Measurements from ENCODE around the gene PNKP.
A peak's percentile ranks its signal among the peaks of the same experiment; 100 is the strongest.

PNKP gene

DNA sequence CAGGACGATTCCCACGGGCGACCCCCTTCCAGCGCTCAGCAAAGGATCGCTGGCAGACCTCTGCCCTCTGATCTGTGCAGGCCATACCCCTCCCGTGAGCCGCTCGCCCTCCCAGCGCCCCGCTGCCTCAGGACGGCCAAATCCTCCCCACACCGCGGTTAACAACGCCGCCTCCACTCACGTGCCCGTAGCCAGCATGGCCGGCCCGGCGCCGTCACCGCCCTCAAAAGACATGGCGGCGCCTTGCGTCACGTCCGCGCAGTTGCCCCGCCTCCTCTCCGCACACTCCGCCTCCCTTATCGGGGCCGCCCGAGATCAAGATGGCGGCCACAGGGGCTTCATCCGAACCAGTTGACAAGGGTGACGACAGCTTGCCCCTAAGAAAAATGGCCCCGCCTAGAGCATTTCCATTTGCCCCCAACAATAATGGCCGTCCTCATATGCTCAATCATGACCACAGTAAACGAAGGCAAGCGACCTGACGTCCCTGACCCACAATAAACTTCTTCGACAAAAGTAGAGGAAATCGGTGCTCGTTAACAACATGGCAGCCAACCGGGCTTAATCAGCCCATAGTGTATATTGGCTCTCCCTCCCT, 9.1 kb upstream of the PNKP start:
- peak; percentile 99 for DNase-seq (ENCODE audit: low spot score)

DNA sequence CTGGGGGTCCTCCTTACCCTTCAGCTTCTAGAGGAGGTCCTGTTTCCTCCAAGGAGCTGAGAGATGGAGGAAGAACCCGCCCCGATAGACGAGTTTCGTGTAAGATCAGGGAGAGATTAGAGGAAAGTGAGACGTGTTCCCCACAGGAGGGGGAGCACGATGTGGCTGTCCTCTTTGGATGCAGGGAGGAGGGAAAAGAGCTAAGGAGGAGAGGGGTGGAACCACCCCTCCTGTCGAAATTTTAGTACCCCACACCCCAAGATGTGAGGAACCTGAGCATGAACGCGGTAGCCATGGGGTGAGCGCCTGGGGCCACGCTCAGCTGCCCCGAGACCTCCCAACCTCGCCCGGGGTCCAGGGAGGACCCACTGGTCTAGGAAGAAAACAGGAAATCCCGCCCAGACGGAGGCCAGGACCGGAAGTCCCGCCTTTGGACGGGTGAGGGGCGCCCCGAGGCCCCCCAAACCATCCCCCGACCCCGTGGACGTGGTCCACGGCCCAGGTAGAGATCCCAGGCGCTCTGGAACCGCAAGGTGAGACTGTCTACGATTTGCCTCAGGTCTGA, 8.6 kb upstream of the PNKP start:
- DNase-seq (ENCODE audit: low spot score): peak; percentile 46

DNA sequence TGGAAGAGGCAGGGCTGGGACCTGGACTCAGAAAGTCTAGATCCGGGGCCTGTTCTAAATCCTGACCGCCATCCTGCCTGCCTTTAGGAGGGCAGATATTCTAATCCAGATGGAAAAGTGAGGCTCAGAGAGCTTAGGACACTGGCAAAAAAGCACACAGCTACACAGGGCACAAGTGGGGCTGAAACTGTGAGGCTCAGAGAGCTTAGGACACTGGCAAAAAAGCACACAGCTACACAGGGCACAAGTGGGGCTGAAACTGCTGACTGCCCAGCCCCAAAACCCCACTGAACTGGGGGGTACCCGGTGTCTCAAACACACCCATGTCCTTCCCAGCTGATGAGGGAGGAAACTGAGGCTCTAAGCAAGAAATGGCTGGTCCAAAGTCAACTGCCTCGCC, 7.8 kb upstream of the PNKP start:
- no peak for DNase-seq (ENCODE audit: low spot score)

DNA sequence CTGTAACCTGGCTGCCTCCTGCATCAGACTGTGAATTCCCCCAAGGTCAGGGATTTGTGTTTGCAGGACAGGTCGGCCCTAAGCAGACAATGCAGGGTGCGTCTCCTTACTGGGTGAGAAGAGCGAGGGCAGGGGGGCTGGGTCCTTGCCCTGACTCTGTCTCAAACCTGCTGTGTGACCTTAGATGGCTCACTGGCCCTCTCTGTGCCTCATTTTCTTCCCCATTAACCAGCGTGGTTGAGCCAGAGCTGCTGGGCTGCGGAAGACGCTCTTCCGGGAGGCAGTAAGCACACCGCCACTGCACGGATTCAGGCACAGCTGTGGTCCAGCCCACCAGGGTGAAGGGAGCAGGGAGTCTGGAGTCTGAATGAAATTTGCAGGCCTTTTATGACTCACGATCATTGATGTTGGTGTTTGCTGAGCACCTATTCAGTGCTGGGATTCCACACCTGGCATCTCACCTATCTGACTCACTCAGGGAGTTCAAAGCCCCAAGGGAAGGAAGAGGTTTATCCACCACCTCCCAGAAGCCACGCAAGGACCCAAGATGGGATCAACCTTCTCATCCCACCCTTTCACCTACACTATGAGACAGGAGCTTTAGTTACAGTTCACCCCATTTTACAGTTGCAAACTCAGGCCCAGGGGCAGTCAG, 7.3 kb upstream of the PNKP start:
- DNase-seq (ENCODE audit: low spot score): no peak

DNA sequence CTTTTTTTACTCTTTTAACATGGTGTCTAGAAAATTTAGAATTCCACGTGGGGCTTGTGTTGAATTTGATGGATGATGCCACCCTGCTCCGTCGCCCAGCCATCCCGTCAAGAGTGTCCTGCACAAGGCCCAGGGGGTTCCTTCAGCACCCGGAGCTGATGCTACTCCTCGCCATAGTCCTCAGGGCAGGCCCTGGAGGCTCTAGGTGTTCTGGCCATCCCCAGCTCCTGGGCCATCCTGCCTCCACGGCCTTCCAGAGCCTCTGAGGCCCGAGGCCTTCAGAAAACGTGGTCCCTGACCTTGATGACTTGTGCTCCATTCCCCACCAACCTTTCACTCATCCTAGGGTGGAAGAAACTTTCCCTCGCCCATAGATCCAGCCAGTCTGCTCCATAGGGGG, 6.5 kb upstream of the PNKP start:
- DNase-seq (ENCODE audit: low spot score): no peak

DNA sequence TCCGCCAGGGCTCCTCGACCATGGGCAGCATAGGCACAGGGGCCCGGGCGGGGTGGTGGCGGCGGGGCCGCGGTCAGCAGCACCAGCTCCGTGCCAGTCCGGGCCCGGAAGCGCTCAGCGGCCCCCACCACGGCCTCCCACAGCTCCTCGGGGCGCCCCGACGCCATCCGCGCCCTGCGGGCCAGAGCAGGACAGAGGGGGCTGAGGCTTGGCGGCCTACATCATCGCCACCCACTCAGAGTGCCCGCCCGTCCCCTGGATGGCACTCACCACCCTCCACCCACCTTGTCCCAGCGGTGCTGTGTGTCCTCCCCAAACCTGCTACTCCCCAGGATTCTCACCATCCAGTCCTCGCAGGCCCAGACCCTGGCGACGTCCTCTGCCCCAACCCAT, 5.7 kb upstream of the PNKP start:
- no peak for DNase-seq (ENCODE audit: low spot score)

DNA sequence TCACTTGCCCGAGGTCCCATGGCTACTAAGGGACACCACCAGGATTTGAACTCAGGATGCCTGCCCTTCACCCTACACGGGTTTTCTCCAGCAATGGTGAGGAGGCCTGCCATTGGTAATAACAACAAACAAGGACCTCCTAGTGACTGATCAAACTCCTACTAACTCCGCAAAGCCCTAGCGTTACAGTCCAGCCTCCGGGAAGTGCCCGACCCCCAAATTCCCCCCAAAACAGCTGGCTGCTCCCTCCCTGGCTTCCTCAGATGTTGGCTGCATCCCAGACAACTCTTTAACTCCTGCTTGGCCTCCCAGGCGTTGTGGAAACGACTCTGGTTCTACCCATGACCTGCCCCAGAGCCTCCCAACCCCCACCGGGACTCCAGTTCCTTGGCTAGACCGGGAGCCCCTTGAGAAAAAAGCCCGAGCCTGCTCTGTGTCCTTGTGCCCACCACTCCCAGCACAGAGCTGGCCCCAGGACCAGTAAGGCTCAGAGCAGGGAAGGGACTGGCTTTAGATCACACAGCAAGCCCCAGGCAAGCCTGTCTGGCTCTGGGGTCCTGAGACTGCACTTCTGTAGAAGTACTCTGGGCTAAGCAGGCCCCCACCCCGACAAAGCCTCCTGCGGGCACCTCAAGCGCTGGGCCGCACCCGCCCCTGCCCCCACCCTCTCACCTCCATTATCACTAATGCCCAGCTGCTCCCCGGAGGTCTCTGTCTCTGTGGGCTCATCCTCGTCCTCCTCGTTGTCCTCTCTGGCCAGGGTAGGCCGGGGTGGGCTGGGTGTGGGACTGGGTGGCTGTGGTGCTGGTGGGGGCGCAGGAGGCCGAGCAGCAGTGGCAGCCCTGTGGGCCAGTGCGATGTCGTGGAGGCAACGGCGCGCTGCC, 5.1 kb upstream of the PNKP start:
- DNase-seq (ENCODE audit: low spot score): no peak

DNA sequence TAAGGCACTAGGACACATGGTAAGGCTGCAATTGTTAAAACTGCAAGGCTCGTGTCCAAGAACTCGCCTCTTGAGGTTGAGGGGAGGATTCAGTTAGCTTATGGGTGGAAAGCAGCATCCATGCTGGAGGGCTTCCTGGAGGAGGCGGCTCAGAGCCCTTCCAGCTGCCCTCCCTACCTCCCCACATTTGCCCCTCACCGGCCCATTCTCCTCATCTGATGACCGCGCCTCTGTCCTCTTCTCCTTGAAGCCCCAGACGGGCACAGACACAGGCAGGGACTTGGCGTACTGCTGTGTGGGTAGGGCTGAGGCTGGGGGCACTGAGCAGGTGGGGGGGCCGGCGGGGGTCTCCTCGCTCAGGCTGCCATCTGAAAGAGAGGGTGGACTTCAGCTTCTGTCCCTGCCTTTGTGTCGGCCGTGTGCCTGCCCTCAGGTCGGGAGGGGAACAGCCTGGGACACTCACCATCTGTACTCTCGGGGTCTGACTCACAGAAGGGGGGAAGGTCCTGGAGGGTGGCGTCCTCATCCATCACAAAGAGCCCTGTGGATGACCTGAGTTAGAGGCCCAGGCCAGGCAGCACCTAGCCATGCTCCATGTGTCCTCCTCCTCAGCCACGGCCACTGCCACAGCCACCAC, 4.1 kb upstream of the PNKP start:
- no peak for DNase-seq (ENCODE audit: low spot score)

DNA sequence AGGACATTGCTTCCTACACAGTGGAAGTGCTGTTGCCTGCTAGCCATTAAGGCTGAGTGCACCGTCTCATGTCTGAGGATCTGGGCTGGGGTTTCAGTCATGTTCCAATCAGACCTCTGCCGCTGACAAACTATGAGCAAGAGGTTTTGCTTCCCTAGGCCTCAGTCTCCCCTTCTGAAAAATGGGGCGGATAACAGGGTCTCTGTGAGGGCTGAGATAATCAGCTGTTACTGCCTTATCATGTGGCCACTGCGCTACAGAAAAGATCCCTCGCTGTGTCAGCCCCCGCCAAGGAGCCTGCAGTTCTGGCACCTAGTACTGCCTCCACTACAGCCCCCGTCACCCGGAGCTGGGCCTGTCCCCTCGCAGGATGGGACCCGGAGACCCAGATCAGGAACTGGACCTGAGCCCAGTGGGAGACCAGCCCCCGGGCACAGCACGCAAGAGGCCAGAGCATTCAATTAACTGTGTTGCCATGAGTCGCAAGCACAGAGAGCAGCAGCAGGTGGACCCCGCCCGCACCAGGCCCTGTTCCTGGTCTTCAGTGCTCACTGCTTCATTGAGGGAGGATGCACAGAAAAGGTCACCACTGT, 3.0 kb upstream of the PNKP start:
- DNase-seq (ENCODE audit: low spot score): no peak

DNA sequence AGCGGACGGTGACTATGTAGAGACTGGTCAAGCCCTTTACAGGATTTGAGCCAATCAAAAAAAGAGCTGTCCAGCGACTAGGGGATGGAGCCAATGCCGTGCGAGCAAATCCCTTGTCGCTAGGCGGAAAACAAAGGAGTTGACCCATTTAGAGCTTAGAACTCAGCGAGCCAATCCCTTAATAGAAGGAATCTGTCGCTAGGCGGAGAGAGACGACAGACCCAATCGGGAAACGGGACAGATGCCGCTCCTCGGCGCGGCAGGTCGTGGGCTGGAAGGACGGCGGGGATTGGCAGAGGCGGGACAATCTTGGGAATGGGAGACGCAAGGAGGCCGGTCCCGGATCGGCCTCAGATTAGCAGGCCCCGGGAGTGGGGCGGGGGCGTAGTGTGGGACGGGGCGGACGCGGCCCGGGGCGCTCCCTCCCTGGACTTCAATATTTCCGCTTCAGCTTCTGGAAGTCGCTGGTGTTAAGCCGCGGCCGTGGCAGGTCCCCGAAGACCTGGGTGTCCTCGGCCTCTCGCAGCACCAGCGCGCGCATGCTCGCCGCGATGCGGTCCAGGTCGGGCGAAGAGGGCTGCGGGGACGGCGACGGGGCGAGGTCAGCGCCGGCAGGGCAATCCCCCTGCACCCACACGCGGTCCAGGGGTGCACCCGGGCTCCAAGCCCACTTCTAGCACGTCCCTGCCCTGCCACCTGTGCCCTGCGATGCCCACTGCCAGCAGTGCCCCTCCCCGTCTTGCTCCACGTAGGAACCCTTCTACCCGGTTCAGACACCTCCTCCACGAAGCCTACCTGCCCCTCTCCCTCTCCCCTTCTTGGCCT, 2.3 kb upstream of the PNKP start:
- DNase-seq (ENCODE audit: low spot score): peak; percentile 96

DNA sequence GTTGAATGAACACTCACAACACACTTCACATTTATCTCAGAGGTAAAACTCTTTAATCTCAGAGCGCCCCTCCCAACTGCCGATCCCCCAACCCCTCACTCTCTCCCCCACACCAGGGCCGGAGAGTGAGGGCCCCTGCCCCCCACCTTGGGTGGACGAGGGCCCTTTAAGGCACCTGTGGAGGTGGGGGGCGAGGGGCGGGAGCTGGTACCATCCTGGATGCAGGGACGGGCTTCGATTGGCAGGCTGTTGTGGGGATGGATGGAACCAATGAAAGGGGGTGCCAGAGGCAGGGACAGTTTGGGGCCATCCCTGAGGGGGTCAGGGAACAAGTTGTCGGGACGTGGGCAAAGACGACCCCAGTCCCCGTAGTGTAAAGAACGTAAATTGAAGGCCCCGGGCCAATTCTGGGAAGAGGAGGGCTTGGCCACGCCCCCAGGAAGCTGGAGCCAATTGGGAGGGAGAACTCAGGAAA, 1.7 kb upstream of the PNKP start:
- no peak for DNase-seq (ENCODE audit: low spot score)

DNA sequence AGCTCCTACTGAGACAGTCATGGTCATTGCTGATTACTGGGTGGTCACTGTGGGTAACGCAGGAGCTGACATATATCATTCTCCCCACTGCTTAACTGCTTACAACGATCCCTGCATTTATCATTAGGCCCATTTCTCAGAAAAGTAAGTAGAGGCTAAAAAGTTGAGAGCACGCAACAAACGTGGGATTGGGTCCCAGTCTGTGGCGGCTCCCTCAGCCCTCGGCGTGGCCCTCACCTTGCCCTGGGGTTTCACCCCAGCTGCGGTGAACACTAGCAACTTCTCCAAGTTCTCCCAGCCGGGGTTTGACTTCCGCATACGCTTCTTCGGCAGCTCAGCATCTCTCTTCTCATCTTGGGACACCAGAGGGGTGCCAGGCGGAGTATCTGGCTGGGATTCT, 2.5 kb downstream of the PNKP start:
- no peak for DNase-seq (ENCODE audit: low spot score)

DNA sequence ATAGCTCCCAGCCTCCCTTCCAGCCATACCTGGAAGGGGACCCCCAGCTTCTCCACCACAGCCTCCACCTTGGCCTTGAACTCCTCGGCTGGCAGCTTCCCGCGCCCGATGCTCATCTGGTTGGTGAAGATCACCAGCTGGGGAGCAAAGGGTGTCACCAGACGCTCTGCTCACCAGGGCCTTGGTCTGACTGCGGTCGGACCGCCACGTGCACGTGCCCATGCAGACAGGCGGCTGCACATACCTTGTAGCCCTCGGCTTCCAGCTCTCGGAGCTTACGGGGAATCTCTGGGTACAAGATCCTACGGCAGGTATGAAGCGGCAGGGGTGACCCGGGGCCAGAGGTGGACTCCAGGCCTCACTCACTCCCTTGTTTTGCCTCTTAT, 3.4 kb downstream of the PNKP start:
- no peak for DNase-seq (ENCODE audit: low spot score)

DNA sequence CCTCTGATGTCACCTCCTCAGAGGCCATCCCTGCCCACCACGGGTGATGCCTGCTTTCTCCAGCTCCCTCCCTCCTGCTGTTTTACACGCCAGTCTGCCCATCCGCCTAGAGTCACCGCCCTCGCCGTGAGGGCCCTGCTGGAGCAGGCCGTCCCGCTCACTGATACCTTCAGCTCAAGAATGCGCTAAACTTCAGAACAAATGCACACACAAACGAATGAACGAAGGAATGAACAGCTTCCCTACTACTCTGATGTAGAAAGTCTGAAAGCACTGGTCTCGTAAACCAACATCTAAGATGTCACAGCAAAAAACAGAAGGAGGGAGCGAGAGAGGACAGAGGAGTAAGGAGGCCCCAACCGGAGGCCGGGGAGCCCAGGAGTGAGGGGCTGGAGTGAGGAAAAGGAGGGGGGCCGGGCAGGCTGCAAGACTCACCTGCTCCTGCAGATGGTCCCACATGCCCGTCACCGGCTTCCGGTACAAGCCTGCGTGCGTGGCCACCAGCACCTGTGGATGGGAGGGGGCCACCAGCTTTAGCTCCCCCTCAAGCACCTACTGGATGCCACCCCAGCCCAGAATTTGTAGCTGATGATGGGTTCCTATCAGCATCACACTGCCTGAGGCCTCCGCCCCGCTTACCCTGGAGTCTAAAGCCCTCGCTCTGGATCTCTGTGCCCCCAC, 4.0 kb downstream of the PNKP start:
- DNase-seq (ENCODE audit: low spot score): no peak

DNA sequence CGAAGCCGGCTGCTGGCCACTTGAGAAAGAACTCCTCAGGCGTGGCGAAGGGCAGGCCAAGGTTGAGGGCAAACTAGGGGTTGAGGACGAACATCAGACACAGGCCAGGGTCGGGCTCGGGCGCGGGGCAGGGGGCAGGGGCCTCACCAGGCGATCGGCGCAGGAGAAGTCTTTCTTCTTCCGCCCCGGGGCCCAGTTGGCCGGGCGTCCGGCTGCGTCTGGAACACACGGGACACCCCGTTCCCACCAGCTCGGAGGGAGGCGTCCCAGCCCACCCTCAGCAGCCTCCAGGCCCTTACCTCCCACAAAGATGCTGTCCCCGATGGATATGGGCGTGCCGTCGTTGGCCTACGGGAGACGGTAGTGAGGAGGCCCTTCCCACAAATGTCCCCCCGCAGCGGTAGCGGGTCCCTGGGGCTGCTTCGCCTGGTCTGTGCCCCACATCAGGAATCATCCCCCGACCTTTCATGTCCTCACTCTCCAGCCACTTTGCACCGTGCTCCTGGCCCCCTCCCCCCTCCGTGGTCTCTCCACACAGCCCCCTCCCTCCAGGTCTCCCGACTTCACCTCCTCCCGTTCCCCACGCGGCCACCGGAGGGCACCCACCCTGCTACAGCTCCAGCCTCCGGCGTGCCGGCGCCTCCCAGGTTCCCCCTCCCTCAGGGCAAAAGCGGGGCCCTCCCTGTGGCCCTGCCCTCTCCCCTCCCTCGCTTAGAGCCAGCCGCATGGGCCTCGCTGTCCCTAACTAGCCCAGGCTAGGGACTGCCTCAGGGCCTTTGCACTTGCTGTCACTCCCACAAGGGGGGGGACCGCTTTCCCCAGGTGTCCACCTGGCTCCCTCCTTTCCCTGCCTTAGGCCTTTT, 4.8 kb downstream of the PNKP start:
- no peak for DNase-seq (ENCODE audit: low spot score)

DNA sequence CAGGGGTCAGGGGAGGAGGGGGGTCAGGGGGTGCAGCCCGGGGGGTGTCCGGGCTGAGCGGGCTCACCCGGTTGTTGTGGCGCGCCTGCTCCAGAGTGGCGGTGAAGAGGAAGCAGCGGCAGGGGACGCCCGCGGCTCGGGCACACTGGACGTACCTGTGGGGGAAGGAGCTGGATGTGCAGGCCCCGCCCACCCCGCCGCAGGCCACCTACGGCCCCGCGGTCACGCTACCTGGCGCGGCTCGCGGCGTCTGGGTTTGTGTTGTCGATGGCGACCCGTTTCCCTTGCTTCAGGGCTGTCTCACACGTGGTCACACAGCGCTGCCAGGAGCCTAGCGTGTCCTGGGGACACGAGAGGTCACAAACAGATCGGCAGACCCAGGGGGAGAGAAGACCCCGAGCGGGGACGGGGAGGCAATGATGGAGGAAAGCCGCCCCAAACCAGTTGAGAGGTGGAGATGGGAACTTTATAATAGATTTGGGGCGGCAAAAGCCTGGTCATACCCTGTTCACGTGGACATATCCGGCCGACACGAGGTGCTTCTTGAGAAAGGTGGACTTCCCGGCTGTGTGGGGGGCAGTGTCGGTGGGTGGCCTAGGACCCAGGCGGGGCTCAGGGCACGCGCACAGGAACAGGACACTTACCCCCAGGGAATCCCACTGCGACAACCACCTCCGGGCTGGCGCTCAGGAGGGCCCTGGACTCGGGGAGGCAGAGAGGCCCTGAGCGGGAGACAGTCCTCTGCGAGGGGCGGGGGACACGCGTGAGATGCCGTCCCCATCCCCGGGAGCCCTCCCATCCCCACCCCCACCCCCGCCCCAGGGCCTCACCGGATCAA, 5.6 kb downstream of the PNKP start:
- DNase-seq (ENCODE audit: low spot score): no peak

DNA sequence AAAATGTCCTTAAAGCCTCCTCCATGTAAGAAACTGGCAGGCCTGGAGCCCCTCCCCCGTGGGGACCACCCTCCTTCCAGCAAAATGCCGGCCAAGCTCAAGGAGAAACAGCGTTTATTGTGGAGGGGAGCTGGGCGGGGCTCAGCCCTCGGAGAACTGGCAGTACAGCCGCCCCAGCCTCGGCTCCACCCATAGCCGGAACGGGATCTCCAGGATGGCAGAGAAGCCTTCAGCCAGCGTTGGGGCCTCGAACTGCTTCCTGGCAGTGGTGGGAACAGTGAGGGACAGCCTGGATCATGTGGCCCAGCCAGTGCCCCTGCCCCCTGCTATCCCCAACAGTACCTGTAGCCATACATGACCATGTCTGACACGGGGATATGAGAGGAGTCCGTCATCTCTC, 6.3 kb downstream of the PNKP start:
- DNase-seq (ENCODE audit: low spot score): no peak

DNA sequence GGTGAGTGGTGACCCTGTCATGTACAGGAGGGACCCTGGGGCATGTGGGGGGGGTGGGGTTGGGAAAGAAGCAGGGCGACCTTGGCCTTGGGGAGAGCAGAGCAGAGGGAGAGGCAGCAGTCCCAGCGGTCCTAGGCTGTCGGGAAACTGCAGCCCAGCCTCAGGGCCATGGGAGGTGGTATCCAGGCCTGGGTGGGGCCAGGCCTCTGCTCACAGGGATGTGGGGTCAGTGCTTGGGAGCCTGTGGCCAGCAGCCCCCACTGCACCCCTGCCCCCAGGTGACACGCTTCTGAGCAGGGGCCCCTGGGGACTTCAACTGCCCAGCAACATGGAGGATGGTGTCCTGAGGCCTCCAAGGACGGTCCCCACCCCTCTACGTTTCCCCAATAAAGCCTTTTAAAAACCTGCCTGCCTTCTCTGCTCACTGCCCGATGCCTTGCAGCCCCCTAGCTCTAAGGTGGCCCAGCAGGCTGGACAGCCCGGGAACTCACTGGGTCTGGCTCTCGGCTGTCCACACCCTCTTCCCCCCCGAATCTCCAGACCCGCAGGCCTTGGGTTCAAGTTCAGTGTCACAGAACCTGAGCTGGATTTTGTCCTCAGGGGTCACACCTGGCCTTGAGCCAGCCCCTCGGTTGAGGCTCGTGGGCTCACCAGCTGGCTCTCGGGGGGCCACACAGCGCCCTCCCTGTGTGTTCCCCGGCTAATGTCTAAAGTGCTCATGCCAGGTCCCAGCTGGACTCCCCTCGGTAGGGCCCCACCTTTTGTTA, 6.9 kb downstream of the PNKP start:
- no peak for DNase-seq (ENCODE audit: low spot score)

All from CD4-positive, alpha-beta T cell treated with Interleukin-6 at 100 ng/mL for 8 hours (primary cell).